ENCODE measurements around the gene CDK5.

DNA sequence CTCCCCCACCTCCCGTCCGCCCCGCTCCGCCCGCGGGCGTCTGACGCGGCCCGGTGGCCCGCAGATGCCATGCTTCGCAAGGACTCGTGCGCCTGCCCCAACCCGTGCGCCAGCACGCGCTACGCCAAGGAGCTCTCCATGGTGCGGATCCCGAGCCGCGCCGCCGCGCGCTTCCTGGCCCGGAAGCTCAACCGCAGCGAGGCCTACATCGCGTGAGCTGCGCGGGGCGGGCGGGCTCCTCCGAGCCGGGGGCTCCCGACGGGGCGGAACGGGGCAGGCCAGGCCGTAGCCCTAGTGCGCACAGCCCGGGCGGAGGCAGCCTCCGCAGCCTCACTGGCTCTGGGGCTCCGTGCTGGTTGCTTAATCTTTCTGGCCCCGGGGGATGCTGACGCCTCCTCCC is 6.6 kb downstream of the CDK5 start:
- TF ChIP-seq, protein P1, sequence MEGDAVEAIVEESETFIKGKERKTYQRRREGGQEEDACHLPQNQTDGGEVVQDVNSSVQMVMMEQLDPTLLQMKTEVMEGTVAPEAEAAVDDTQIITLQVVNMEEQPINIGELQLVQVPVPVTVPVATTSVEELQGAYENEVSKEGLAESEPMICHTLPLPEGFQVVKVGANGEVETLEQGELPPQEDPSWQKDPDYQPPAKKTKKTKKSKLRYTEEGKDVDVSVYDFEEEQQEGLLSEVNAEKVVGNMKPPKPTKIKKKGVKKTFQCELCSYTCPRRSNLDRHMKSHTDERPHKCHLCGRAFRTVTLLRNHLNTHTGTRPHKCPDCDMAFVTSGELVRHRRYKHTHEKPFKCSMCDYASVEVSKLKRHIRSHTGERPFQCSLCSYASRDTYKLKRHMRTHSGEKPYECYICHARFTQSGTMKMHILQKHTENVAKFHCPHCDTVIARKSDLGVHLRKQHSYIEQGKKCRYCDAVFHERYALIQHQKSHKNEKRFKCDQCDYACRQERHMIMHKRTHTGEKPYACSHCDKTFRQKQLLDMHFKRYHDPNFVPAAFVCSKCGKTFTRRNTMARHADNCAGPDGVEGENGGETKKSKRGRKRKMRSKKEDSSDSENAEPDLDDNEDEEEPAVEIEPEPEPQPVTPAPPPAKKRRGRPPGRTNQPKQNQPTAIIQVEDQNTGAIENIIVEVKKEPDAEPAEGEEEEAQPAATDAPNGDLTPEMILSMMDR (IDR thresholded peaks at IDR 0.05), result no peak
- TF ChIP-seq POLR2A (IDR thresholded peaks at IDR 0.05), result no peak

All from body of pancreas (tissue), 4 donors.